Neural progenitor cell (in vitro differentiated cells): ENCODE data around the gene UBA6. TPM values are rescaled to one million over a fixed set of nuclear protein-coding genes. Genes with fewer than 3 reads are reported as not detected.
"Not testable (repeated sequence)": the region's sequence is repeated elsewhere in the genome, so short reads cannot be mapped to it uniquely, and the experiment has no call there.

Experiments used
- DNase-seq: peaks from one replicate; pipeline ENCODE4 v3.0.0-alpha.2; 2016; ENCODE audit warnings: low spot score
- H2AFZ ChIP-seq: fragments of 200-600 bp; sonication (generic); replicated peaks from 2 replicates; pipeline ENCODE4 v1.6.1; 2016; ENCODE audit warnings: antibody characterized with exemption
- H3F3A ChIP-seq: fragments of 200-600 bp; sonication (generic); 2 replicates; pipeline ENCODE4 v1.6.1; 2016; ENCODE audit warnings: antibody characterized with exemption, low read depth
- H3K27ac ChIP-seq: fragments of 200-600 bp; sonication (generic); 2 replicates; pipeline ENCODE4 v1.5.1; 2016; ENCODE audit warnings: mild to moderate bottlenecking
- H3K27me3 ChIP-seq: fragments of 200-600 bp; sonication (generic); 2 replicates; pipeline ENCODE4 v1.6.1; 2016; ENCODE audit warnings: mild to moderate bottlenecking, moderate library complexity
- H3K36me3 ChIP-seq: fragments of 200-600 bp; sonication (generic); 2 replicates; pipeline ENCODE4 v1.5.1; 2016
- H3K4me1 ChIP-seq: fragments of 200-600 bp; sonication (generic); 2 replicates; pipeline ENCODE4 v1.6.1; 2016; ENCODE audit warnings: mixed run types
- H3K4me2 ChIP-seq: fragments of 200-600 bp; sonication (generic); 2 replicates; pipeline ENCODE4 v1.6.1; 2016
- H3K4me3 ChIP-seq: fragments of 200-600 bp; sonication (generic); 2 replicates; pipeline ENCODE4 v1.5.1; 2016
- H3K79me2 ChIP-seq: fragments of 200-600 bp; sonication (generic); 2 replicates; pipeline ENCODE4 v1.6.1; 2016; ENCODE audit warnings: low read depth
- H3K9ac ChIP-seq: fragments of 200-600 bp; sonication (generic); 2 replicates; pipeline ENCODE4 v1.6.1; 2016
- H3K9me3 ChIP-seq: fragments of 200-600 bp; sonication (generic); 2 replicates; pipeline ENCODE4 v1.5.1; 2016; ENCODE audit warnings: low read depth
- H4K20me1 ChIP-seq: fragments of 200-600 bp; sonication (generic); 2 replicates; pipeline ENCODE4 v1.6.1; 2016; ENCODE audit warnings: low read depth
- H3K27ac Mint-ChIP-seq: 3 replicates; pipeline ENCODE4 v1.8.0; 2021; ENCODE audit warnings: mixed read lengths
- H3K27me3 Mint-ChIP-seq: 2 replicates; pipeline ENCODE4 v1.8.0; 2022; ENCODE audit warnings: low read depth, mild to moderate bottlenecking, inconsistent platforms, moderate library complexity, mixed read lengths; ENCODE audit not compliant: insufficient read depth
- H3K36me3 Mint-ChIP-seq: 3 replicates; pipeline ENCODE4 v1.8.0; 2021; ENCODE audit warnings: mixed read lengths
- H3K4me1 Mint-ChIP-seq: 3 replicates; pipeline ENCODE4 v1.8.0; 2021; ENCODE audit warnings: mixed read lengths
- H3K4me3 Mint-ChIP-seq: 3 replicates; pipeline ENCODE4 v1.8.0; 2021; ENCODE audit warnings: mild to moderate bottlenecking, moderate library complexity, mixed read lengths
- H3K9me3 Mint-ChIP-seq: 3 replicates; pipeline ENCODE4 v1.8.0; 2020; ENCODE audit warnings: mixed read lengths
- CTCF ChIP-seq: fragments of 200-600 bp; sonication (generic); IDR thresholded peaks from 2 replicates; pipeline ENCODE4 v1.5.1; 2017; ENCODE audit warnings: antibody characterized with exemption, mild to moderate bottlenecking
- EZH2 ChIP-seq: fragments of 200-600 bp; sonication (generic); IDR thresholded peaks from 2 replicates; pipeline ENCODE4 v1.6.1; 2017; ENCODE audit warnings: antibody characterized with exemption, mild to moderate bottlenecking, moderate library complexity
- EZH2phosphoT487 ChIP-seq: fragments of 200-600 bp; sonication (generic); IDR thresholded peaks from 2 replicates; pipeline ENCODE4 v1.6.1; 2017; ENCODE audit warnings: antibody characterized with exemption
- total RNA-seq: library from RNA; depleted of rRNA; stranded (reverse); fragments of >200 nt; gene quantifications from 2 replicates; pipeline ENCODE4 v1.2.3, GENCODE V29; 2015; ENCODE audit warnings: low replicate concordance

The UBA6 gene
- total RNA-seq, 1 donor from 2014 or later = 162 TPM

GRCh38 chr4:67712000-67712625 lies 11.2 kb upstream of the UBA6 start:
- Histone ChIP-seq H3F3A (no peaks in the 10 kb centered on the region), H4K20me1 (no peaks in the 10 kb centered on the region), H3K4me2 (no peak overlapping the region), H3K27ac (no peak overlapping the region), H3K79me2 (peaks cover 28% of the 10 kb centered on the region), H3K4me3 (no peak overlapping the region), H3K27me3 (no peaks in the 10 kb centered on the region), H2AFZ (no peak overlapping the region), H3K9me3 (no peaks in the 10 kb centered on the region), H3K36me3 (no peaks in the 10 kb centered on the region), H3K4me1 (peaks cover 17% of the 10 kb centered on the region), H3K9ac (no peak overlapping the region)
- H3K9me3 Mint-ChIP-seq = peaks cover 8% of the 10 kb centered on the region
- no peak overlapping the region for H3K27ac Mint-ChIP-seq
- H3K27me3 Mint-ChIP-seq = peaks cover 2% of the 10 kb centered on the region
- H3K4me1 Mint-ChIP-seq = peaks cover 21% of the 10 kb centered on the region
- no peak overlapping the region for H3K4me3 Mint-ChIP-seq
- no peak for DNase-seq
- TF ChIP-seq CTCF (no peak), EZH2 (no peak), EZH2phosphoT487 (no peak)
- H3K36me3 Mint-ChIP-seq = peaks cover 7% of the 10 kb centered on the region

DNA sequence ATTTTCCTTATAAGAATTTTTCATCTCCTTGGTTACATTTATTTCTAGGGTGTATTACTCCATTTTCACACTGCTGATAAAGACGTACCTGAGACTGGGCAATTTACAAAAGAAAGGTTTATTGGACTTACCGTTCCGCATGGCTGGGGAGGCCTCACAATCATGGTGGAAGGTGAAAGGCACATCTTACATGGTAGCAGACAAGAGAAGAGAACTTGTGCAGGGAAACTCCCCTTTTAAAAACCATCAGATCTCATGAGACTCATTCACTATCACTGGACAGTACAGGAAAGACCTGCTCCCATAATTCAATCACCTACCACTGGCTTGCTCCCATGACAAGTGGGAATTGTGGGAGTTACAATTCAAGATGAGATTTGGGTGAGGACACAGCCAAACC lies 5.7 kb upstream of the UBA6 start:
- not testable (repeated sequence) for H3K36me3 ChIP-seq, H3K9me3 Mint-ChIP-seq, H3K9ac ChIP-seq, H3F3A ChIP-seq, H3K27me3 ChIP-seq, H3K4me3 Mint-ChIP-seq, DNase-seq, H3K9me3 ChIP-seq, H3K4me3 ChIP-seq, H4K20me1 ChIP-seq, H3K4me2 ChIP-seq, H2AFZ ChIP-seq, H3K27ac ChIP-seq, H3K27me3 Mint-ChIP-seq, H3K36me3 Mint-ChIP-seq, H3K27ac Mint-ChIP-seq
- peaks cover 12% of the 10 kb centered on the region for H3K4me1 Mint-ChIP-seq
- peaks cover 11% of the 10 kb centered on the region for H3K4me1 ChIP-seq
- peaks cover 63% of the 10 kb centered on the region for H3K79me2 ChIP-seq

DNA sequence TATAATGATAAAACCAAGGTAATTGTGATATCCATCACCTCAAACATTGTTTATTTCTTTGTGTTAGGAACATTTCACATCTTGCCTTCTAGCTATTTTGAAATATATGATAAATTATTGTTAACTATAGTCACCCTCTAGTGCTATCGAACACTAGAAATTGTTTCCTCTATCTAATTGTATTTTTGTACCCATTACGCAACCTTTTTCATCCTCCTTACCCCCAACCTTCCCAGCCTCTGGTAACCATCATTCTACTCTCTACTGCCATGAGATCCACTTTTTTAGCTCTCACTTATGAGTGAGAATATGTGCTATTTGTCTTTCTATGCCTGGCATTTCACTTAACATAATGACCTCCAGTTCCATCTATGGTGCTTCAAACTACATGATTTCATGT lies 3.9 kb upstream of the UBA6 start:
- Histone ChIP-seq H3K9me3 (no peaks in the 10 kb centered on the region), H3K4me3 (no peak overlapping the region), H3K4me1 (peaks cover 9% of the 10 kb centered on the region), H3K27me3 (no peaks in the 10 kb centered on the region), H4K20me1 (no peaks in the 10 kb centered on the region), H3K36me3 (no peaks in the 10 kb centered on the region), H2AFZ (no peak overlapping the region), H3K27ac (no peak overlapping the region), H3K79me2 (peaks cover 75% of the 10 kb centered on the region), H3K9ac (no peak overlapping the region), H3K4me2 (no peak overlapping the region), H3F3A (peaks cover 9% of the 10 kb centered on the region)
- Mint-ChIP-seq H3K27me3 (peaks cover 2% of the 10 kb centered on the region), H3K9me3 (peaks cover 8% of the 10 kb centered on the region), H3K36me3 (peaks cover 9% of the 10 kb centered on the region), H3K4me3 (no peak overlapping the region), H3K4me1 (peaks cover 19% of the 10 kb centered on the region), H3K27ac (no peak overlapping the region)
- no peak for DNase-seq
- TF ChIP-seq EZH2 = no peak
- TF ChIP-seq CTCF = no peak
- TF ChIP-seq EZH2phosphoT487 = no peak

DNA sequence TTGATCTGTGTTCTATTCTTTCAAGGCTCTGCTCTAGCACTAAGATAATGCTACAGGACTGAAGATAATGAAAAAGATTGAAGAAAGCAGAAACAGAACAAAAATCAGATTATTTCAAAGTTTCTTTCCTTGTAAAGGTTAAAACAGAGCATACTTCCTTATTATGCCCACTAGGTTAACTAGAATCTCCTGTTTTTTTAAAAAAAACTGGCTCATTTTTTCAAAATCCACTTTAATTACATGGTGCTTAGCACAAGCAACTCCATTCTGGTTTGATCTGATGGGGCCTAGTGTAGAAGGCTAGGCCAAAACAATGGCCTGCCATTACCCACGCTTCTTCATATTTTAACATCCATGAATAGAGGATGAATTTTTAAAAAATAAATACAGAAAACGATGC lies 1.2 kb upstream of the UBA6 start:
- H3K4me1 Mint-ChIP-seq = peaks cover 26% of the 10 kb centered on the region
- H3K27me3 Mint-ChIP-seq = peaks cover 2% of the 10 kb centered on the region
- H3K9me3 Mint-ChIP-seq = peaks cover 2% of the 10 kb centered on the region
- H3K36me3 ChIP-seq = no peaks in the 10 kb centered on the region
- peaks cover 9% of the 10 kb centered on the region for H3F3A ChIP-seq
- peaks cover 15% of the 10 kb centered on the region for H3K4me1 ChIP-seq
- H3K27ac Mint-ChIP-seq = no peak overlapping the region
- peaks cover 75% of the 10 kb centered on the region for H3K79me2 ChIP-seq
- no peak overlapping the region for H3K27ac ChIP-seq
- H3K9ac ChIP-seq = no peak overlapping the region
- no peak for DNase-seq
- TF ChIP-seq EZH2phosphoT487 (no peak), EZH2 (no peak)
- no peaks in the 10 kb centered on the region for H3K9me3 ChIP-seq
- peak overlapping the region; percentile 80 for H3K4me3 ChIP-seq
- peak overlapping the region; percentile 95 for H3K4me2 ChIP-seq
- no peaks in the 10 kb centered on the region for H3K27me3 ChIP-seq
- H3K4me3 Mint-ChIP-seq = peak overlapping the region; percentile 94
- H2AFZ ChIP-seq = no peak overlapping the region
- H4K20me1 ChIP-seq = no peaks in the 10 kb centered on the region
- peaks cover 16% of the 10 kb centered on the region for H3K36me3 Mint-ChIP-seq
